ENCODE data around the gene NR2C2. TPM values are rescaled to one million over a fixed set of nuclear protein-coding genes. Genes with fewer than 3 reads are reported as not detected.

The NR2C2 gene
- total RNA-seq, 1 donor from 2014 or later, result 40.0 TPM

DNA sequence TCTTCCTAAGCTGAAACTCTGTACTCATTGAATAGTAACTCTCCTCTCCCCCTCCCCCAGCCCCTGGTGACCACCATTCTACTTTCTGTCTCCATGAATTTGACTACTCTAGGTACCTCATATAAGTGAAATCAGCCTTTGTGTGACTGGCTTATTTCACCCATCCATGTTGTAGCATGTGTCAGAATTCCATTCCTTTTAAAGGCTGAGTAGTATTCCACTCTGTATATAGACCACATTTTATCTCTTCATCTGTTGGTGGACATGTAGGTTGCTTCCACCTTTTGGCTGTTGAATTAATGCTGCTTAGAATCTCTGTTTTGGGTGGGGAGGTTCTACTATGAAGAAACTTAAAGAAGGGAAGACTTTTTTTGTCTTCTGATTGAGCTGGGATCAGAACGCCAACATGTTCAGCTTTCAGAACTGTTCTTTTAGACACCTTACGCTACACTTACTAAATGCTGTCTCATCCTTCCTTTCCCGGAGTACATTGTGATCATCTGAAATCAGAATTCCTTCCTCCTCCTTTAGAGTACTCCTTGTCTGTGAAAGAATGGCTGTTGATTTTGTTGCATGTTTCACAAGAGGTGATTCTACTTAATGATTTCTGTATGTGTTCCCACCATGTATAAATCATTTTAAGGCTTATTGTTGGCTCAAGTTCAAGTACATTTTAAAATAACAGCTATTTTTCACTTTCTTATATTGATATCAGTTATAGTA is 67.4 kb downstream of the NR2C2 start:
- no peak for DNase-seq (ENCODE audit: extremely low read depth, low read depth, low spot score)

- no peak for DNase-seq (ENCODE audit: extremely low read depth, low read depth, low spot score)
These were observed 68.1 kb downstream of the NR2C2 start for GRCh38 chr3:15015456-15015855.

- DNase-seq (ENCODE audit: extremely low read depth, low read depth, low spot score), result no peak
These were observed 69.8 kb downstream of the NR2C2 start for GRCh38 chr3:15017191-15017590.

DNA sequence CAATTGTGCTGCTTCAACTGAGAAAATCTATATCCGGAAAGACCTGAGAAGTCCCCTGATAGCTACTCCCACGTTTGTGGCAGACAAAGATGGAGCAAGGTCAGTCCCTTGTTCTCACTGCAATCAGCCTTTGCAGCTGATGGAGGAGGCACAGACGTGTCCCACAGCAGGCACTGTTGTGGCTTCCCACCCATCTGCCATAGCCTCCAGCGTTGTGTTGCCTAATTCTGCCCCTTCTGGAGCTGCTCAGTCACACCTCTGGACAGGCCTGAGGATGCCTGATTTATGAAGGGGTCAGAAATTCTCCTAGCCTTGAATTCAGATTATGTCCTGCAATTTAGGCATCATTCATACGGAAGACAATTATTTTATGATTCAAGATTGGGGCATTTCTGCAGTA is 75.9 kb downstream of the NR2C2 start:
- DNase-seq (ENCODE audit: extremely low read depth, low read depth, low spot score), result no peak

DNA sequence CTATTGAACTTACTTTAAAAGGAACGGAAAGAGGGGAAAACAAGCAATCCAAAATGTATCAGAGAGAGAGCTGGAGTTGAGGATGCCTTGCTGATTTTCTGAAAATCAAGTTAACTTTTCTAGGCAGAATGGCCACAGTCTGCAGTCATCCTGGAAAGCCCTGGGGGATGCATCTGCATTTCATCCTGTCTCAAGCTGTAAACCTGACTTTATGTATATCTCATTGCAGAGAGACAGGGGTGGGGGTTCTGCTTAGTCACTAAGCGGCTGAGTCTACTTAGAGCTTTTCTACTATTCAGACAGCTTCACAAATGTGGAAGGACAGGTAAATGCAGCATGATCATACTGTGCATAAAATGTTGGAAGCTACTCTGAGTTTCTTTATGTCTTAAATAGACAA is 76.3 kb downstream of the NR2C2 start:
- DNase-seq (ENCODE audit: extremely low read depth, low read depth, low spot score), result no peak

DNA sequence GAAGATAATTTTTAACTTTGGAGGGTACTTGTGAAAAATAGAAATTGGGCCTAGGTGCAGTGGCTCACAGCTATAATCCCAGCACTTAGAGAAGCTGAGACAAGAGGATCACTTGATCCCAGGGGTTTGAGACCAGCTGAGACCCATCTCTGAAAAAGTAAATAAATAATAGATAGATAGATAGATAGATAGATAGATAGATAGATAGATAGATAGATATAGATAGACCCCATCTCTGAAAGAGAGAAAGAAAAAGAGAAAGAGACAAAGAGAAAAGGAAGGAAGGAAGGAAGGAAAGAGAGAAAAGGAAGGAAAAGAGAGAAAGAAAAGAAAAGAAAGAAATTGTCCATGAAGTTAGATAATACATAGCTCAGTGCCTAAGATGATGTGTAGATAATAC is 82.2 kb downstream of the NR2C2 start:
- DNase-seq (ENCODE audit: extremely low read depth, low read depth, low spot score), result no peak

DNA sequence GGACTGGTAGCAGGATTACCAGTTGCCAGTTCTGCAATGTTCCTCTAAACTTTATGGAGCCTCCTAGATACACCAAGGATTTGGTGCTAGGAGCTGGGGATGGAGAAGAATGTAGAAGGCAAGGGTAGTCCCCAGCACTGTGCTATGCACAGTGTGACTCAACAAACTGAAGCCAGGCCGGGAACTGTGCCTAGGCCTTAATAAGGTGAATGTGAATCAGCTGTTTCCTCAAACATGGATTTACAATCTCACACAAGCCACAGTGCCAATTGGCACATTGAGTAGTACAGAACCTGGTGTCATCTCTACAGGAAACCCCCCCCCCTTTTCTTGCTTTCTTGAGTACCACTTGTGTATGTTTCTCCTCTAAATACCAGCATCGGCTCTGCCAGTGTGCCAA is 85.3 kb downstream of the NR2C2 start:
- DNase-seq (ENCODE audit: extremely low read depth, low read depth, low spot score), result no peak

GRCh38 chr3:15033103-15033502 is 85.7 kb downstream of the NR2C2 start:
- no peak for DNase-seq (ENCODE audit: extremely low read depth, low read depth, low spot score)

GRCh38 chr3:15038306-15038705 is 90.9 kb downstream of the NR2C2 start:
- no peak for DNase-seq (ENCODE audit: extremely low read depth, low read depth, low spot score)

DNA sequence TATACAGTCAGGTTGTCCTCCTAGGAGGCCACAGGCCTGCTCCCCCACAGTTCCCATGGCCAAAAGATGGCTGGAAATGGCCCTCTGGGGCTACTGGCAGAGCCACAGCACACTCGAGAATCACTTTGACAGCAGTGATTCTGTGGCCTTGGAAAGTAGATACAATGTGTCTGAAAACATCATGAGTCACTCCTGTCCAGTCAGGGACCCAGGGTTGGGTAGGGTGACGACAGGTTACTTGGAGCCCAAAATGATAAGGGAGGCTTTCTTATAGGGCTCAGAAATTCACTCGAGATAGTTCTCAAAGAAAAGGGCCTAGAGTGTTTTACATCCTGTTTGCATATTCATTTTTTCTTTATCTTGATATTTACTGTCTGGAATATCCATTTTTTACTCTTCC is 93.5 kb downstream of the NR2C2 start:
- DNase-seq (ENCODE audit: extremely low read depth, low read depth, low spot score), result no peak

GRCh38 chr3:15041950-15042349 is 94.6 kb downstream of the NR2C2 start:
- no peak for DNase-seq (ENCODE audit: extremely low read depth, low read depth, low spot score)

DNA sequence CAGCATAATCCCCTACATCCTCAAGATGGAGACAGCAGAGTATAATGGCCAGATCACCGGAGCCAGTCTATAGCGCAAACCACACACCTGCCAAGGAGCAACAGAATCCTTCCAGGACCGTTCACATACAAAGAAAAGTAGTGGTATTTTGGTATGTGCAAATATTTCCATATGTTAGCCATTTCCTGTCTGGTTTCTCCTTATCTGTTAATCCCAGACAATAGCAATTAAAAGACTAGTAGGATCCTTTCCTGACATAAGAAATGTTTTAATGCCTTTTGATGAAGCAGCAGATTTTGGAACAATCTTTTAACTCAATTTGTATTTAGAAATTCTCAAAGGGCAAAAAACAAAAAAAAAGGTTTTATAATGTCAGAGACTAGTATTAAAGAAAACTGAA is 95.6 kb downstream of the NR2C2 start:
- DNase-seq (ENCODE audit: extremely low read depth, low read depth, low spot score), result no peak

DNA sequence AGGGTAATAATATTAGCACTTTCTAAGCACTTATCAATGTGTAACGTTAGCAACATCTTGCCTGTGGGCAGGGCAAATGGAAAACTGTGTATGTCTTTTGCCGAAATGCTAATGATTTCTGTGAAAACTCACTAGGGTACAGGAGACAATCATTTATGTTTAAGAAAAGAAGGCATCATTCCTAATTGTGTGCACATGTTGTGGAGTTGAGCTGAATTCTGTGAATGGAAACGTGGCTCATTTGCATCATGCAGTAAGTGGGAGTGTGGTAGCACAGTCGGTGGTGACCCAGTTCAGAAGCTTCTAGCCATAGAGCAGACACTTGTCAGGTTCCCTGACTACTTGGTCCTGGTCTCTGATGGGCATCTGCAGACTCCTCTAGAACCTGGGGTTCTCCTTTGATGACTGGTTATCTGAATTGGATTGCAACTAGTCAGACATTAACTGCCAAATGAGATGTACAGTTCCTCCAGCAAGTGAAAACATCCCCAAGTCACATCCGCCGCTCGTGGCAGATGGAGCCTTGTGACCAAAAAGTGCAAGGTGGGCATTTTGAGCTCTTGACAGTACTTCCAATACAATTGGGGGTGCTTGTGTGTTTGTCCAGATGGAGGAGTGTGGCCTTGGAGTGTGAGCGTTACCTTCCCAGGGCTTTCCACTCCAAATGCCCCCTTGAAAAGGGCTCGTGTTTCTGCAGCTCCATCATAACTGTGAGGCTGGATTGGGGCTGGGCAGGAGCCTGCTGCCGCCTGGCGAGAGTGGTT is 96.2 kb downstream of the NR2C2 start:
- DNase-seq (ENCODE audit: extremely low read depth, low read depth, low spot score), result no peak

DNA sequence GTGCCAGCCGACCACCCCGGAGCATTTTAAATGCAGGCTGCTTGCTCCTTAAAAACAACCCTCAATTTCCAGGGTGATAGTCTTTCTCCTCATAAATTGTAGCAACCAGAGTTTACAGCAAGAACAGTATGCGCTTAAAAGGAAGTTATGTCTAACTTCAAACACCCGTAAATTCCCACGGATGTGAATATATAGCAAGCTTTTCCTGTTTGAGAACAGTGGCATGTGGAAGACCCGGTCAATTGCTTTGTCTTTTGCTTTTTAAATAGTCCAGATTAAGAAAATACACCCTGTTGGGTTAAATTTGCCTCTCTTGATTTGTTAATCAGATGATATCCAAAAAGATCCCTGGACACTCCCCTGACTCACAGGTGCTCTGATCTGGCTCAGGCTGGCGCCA is 96.9 kb downstream of the NR2C2 start:
- no peak for DNase-seq (ENCODE audit: extremely low read depth, low read depth, low spot score)

GRCh38 chr3:15045667-15046066 is 98.3 kb downstream of the NR2C2 start:
- DNase-seq (ENCODE audit: extremely low read depth, low read depth, low spot score), result no peak

GRCh38 chr3:15049584-15049983 is 102.2 kb downstream of the NR2C2 start:
- DNase-seq (ENCODE audit: extremely low read depth, low read depth, low spot score), result no peak

- no peak for DNase-seq (ENCODE audit: extremely low read depth, low read depth, low spot score)
These were observed 103.2 kb downstream of the NR2C2 start for GRCh38 chr3:15050405-15051092.

DNA sequence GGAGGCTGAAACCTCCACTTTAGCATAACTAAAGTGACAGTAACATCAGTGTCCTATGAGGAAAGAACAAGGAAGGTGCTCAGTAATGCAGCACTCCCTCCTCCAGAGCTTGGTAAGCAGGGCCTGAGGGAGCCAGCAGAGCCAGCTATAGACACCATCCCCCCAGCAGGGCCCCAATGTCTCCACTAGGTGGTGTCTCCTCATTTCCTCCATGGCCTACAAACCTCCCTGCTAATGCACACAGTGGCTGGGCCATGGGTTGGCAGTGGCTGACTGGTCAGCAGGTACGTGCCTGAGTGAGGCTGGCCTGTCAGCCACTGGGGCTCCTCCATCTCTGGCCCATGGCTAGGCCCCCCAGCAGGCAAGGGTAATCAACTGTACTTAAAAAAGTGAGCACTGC is 104.1 kb downstream of the NR2C2 start:
- DNase-seq (ENCODE audit: extremely low read depth, low read depth, low spot score), result no peak

DNA sequence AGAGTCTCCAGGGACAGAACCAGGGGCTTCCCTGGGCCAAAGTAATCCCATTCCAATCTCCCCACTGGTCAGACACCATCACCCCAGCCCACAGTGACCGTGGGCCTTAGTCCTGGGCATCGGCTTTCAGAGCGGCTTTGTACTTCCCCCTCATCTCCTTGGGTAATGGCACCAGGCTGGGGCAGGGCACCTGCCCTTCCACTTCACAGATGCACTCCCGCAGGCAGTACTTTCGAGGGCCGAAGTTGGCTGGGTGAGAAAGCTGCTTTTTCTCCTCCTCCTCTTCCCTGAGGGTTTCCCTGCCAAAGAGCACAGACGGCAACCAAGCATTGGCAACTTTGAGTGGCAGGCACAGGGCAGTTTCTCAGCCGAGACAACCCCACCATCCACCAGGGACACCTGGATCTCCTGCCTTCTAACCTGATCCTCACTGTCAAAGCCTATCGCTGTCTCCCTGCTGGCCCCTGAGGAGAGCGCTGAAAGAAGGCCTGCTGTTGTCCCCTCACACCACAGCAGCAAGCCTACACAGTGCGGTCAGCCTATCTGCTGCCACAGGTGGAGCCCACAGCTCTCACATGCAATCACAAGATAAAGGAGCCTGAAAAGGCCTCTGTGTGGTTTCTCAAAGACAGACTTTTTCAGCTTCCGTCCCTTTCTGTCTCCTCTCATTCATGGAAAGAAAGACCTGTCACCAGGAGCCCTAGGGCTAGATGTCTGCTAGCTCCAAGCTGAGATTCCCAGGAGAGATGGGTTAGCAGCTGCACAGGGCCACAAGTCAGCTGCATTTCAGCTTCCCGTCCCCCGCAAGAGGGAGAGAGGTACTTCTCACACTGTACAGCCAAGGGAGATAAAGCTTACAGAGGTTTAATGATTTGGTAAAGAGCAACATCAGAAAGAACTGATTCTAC is 105.2 kb downstream of the NR2C2 start:
- no peak for DNase-seq (ENCODE audit: extremely low read depth, low read depth, low spot score)

DNA sequence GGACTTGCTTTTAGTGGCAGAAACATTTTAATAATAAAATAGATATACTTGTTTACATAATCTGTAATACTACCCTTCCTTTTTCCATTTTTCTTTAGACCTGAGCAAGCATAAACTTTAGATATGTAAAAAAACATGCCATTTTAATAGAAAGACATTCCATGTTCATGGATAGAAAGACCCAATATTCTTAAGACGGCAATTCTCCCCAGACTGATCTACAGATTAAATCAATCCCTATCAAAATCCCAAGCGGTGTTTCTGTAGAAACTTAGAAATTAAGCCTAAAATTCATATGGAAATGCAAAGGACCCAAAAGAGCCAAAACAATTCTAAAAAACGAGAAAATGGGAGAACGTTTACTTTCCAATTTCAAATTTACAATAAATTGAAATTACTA is 106.2 kb downstream of the NR2C2 start:
- no peak for DNase-seq (ENCODE audit: extremely low read depth, low read depth, low spot score)

DNA sequence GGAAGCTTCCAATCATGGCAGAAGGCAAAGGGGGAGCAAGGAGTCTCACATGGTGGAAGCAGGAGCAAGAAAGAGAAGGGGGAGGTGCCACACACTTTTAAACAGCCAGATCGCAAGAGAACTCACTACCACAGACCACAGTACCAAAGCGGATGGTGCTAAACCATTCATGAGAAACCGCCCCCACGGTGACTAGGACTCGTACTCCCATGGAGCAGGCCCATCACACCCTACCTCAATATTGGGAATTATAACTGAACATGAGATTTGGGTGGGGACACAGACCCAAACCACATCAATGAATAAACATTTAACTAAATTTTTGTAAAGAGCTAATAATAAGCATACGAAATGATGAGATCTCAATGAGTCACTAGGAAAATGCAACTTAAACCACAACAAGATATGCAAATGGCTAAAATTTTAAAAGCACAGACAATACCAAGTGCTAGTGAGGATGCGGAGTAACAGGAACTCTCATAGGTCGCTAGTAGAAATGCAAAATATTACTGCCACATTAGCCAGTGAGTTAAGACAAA is 107.7 kb downstream of the NR2C2 start:
- DNase-seq (ENCODE audit: extremely low read depth, low read depth, low spot score), result no peak

All from glomerular endothelial cell (primary cell).